ENCODE measurements around the gene CCDC88C. TPM values are rescaled to one million over a fixed set of nuclear protein-coding genes. Genes with fewer than 3 reads are reported as not detected.
A peak's percentile ranks its signal among the peaks of the same experiment; 100 is the strongest.

The CCDC88C gene
- total and polyA plus RNA-seq, 2 donors (not counting 3 experiments of a cell fraction or from before 2014, with no cell fraction given): 11.4 to 52.1 TPM

DNA sequence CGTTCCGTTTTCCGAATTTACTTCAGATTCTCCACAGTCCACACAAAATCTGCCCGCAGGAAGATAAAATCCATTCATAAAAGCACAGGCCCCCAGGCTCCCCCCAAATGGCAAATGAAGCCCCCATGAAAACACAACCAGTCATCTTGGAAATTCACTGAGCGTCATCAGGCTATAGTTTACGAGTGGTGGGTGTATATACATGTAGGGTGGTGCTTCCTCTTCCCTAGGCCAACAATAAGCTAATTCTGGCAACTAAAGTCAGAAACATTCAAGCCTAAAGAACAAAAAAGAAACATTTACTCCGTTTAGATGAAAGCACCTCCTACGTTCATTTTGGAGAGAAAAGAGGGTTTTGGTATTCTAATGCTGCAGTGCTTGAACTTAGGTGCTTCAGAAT, 179.0 kb downstream of the CCDC88C start:
- ChIA-PET POLR2A (no interaction called here), CTCF (interaction anchor here (0.7 to 2.1 kb wide), 2 partner anchors 10 to 61 kb away, joined by 3 to 5 read pairs; no protein-coding TSS in a partner anchor)
- H3K9me3 ChIP-seq (replicated peaks; ENCODE audit: control insufficient read depth, insufficient read depth, low read length): no peaks in the 10 kb centered on the region
- H2AFZ ChIP-seq (ENCODE audit: low read depth, low read length): no peak overlapping the region
- H3K9me1 ChIP-seq (replicated peaks; ENCODE audit: control insufficient read depth, extremely low read depth, insufficient read depth, low read length): no peaks in the 10 kb centered on the region
- H3K79me2 ChIP-seq (ENCODE audit: control insufficient read depth, insufficient read depth, low read length): no peaks in the 10 kb centered on the region
- dilution Hi-C loops (cut with MboI; ENCODE audit: extremely low pct_ligation_motif_present, low sequenced_read_pairs) (no loop called here), intact Hi-C loops (cut with micrococcal nuclease) (no loop called here)
- FAIRE-seq (no peak), DNase-seq (ENCODE audit: low read depth, low spot score) (no peak)
- H3K27me3 ChIP-seq (ENCODE audit: control insufficient read depth in 2 of 2, insufficient read depth in 2 of 2, low read length in 2 of 2): no peaks in the 10 kb centered on the region
- H3K36me3 ChIP-seq (ENCODE audit: control insufficient read depth in 2 of 2, extremely low read depth in 1 of 2, insufficient read depth in 2 of 2, low read length in 2 of 2): no peaks in the 10 kb centered on the region
- no peak for TF ChIP-seq GATA2 (IDR thresholded peaks at IDR 0.05; ENCODE audit: insufficient read depth, insufficient read length, low read depth, low read length)
- no peak for TF ChIP-seq MYC (IDR thresholded peaks at IDR 0.05; ENCODE audit: low read depth, low read length)
- no peak overlapping the region for H3K27ac ChIP-seq (ENCODE audit: insufficient read depth, low read depth, low read length)
- no peak overlapping the region for H3K4me2 ChIP-seq (ENCODE audit: insufficient read depth, low read length)
- H4K20me1 ChIP-seq (replicated peaks; ENCODE audit: control insufficient read depth, extremely low read depth, insufficient read depth, low read length): no peaks in the 10 kb centered on the region
- peaks cover 10% of the 10 kb centered on the region for H3K4me1 ChIP-seq (ENCODE audit: control insufficient read depth, extremely low read depth, insufficient read depth, low read length)
- H3K4me3 ChIP-seq (replicated peaks in 1 of 3; ENCODE audit: insufficient read depth in 1 of 3, low read depth in 1 of 3, low read length in 3 of 3): no peak overlapping the region
- no TSS peak for BruUV-seq (replicated peaks)
- no peak overlapping the region for H3K9ac ChIP-seq (replicated peaks; ENCODE audit: extremely low read depth, insufficient read depth, low read length)

DNA sequence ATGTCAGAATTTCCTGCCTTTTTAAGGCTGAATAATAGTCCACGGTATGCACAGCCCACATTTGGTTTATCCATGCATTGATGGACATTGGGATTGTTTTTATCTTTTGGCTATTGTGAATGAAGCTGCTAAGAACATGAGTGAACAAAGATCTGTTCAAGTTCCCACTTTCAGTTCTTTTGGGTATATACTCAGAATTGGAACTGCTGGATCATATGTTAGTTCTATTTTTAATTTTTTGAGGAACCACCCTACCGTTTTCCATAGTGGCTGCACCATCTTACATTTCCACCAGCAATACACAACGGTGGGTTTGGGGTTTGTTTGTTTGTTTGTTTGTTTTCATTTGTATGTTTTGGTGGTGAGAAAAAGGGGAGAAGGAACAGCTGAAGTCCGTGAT, 179.5 kb downstream of the CCDC88C start:
- dilution Hi-C loops (cut with MboI; ENCODE audit: extremely low pct_ligation_motif_present, low sequenced_read_pairs) (no loop called here), intact Hi-C loops (cut with micrococcal nuclease) (no loop called here)
- peak; percentile 44 for FAIRE-seq
- CTCF ChIA-PET: interaction anchor here (0.7 to 2.1 kb wide), 2 partner anchors 11 to 61 kb away, joined by 3 to 5 read pairs; no protein-coding TSS in a partner anchor
- H3K4me1 ChIP-seq (ENCODE audit: control insufficient read depth, extremely low read depth, insufficient read depth, low read length): peaks cover 4% of the 10 kb centered on the region
- H3K9ac ChIP-seq (replicated peaks; ENCODE audit: extremely low read depth, insufficient read depth, low read length): no peak overlapping the region
- no peak overlapping the region for H3K4me3 ChIP-seq (replicated peaks in 1 of 3; ENCODE audit: insufficient read depth in 1 of 3, low read depth in 1 of 3, low read length in 3 of 3)
- no peak for DNase-seq (ENCODE audit: low read depth, low spot score)
- POLR2A ChIA-PET: no interaction called here
- TF ChIP-seq JUN (IDR thresholded peaks at IDR 0.05; ENCODE audit: borderline replicate concordance, insufficient read depth, insufficient read length, low read depth) (no peak), POLR2AphosphoS5 (IDR thresholded peaks at IDR 0.05; ENCODE audit: insufficient read depth, low read depth, low read length) (no peak), MYC (IDR thresholded peaks at IDR 0.05; ENCODE audit: low read depth, low read length) (no peak), GATA2 (IDR thresholded peaks at IDR 0.05; ENCODE audit: insufficient read depth, insufficient read length, low read depth, low read length) (no peak), POLR2A (IDR thresholded peaks at IDR 0.05; ENCODE audit: low read depth, low read length) (no peak), FOS (IDR thresholded peaks at IDR 0.05; ENCODE audit: borderline replicate concordance, insufficient read depth, low read length) (no peak), EZH2 (IDR thresholded peaks at IDR 0.05; ENCODE audit: borderline replicate concordance, low read depth, low read length, severe bottlenecking) (no peak)
- TF ChIP-seq, protein P1, sequence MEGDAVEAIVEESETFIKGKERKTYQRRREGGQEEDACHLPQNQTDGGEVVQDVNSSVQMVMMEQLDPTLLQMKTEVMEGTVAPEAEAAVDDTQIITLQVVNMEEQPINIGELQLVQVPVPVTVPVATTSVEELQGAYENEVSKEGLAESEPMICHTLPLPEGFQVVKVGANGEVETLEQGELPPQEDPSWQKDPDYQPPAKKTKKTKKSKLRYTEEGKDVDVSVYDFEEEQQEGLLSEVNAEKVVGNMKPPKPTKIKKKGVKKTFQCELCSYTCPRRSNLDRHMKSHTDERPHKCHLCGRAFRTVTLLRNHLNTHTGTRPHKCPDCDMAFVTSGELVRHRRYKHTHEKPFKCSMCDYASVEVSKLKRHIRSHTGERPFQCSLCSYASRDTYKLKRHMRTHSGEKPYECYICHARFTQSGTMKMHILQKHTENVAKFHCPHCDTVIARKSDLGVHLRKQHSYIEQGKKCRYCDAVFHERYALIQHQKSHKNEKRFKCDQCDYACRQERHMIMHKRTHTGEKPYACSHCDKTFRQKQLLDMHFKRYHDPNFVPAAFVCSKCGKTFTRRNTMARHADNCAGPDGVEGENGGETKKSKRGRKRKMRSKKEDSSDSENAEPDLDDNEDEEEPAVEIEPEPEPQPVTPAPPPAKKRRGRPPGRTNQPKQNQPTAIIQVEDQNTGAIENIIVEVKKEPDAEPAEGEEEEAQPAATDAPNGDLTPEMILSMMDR (IDR thresholded peaks at IDR 0.05; ENCODE audit: extremely low read depth in 1 of 2, insufficient read depth in 1 of 2, low read depth in 1 of 2, low read length in 2 of 2): no peak
- TF ChIP-seq, protein P2, sequence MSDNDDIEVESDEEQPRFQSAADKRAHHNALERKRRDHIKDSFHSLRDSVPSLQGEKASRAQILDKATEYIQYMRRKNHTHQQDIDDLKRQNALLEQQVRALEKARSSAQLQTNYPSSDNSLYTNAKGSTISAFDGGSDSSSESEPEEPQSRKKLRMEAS (IDR thresholded peaks at IDR 0.05; ENCODE audit: insufficient read depth, insufficient read length): no peak
- no peaks in the 10 kb centered on the region for H3K9me1 ChIP-seq (replicated peaks; ENCODE audit: control insufficient read depth, extremely low read depth, insufficient read depth, low read length)
- H2AFZ ChIP-seq (ENCODE audit: low read depth, low read length): no peak overlapping the region
- H3K27ac ChIP-seq (ENCODE audit: insufficient read depth, low read depth, low read length): no peak overlapping the region
- H4K20me1 ChIP-seq (replicated peaks; ENCODE audit: control insufficient read depth, extremely low read depth, insufficient read depth, low read length): no peaks in the 10 kb centered on the region
- H3K36me3 ChIP-seq (ENCODE audit: control insufficient read depth in 2 of 2, extremely low read depth in 1 of 2, insufficient read depth in 2 of 2, low read length in 2 of 2): no peaks in the 10 kb centered on the region
- H3K4me2 ChIP-seq (ENCODE audit: insufficient read depth, low read length): no peak overlapping the region
- H3K79me2 ChIP-seq (ENCODE audit: control insufficient read depth, insufficient read depth, low read length): no peaks in the 10 kb centered on the region
- BruUV-seq (replicated peaks): no TSS peak
- H3K9me3 ChIP-seq (replicated peaks; ENCODE audit: control insufficient read depth, insufficient read depth, low read length): no peaks in the 10 kb centered on the region
- no peaks in the 10 kb centered on the region for H3K27me3 ChIP-seq (ENCODE audit: control insufficient read depth in 2 of 2, insufficient read depth in 2 of 2, low read length in 2 of 2)

Data from endothelial cell of umbilical vein (primary cell).